Neural progenitor cell (in vitro differentiated cells): ENCODE data around the gene CTIF.

Experiments used
- EZH2 ChIP-seq: fragments of 200-600 bp; sonication (generic); IDR thresholded peaks from 2 replicates; pipeline ENCODE4 v1.6.1; 2017; ENCODE audit warnings: antibody characterized with exemption, mild to moderate bottlenecking, moderate library complexity
- TF ChIP-seq, protein P1 (sequence below): fragments of 200-600 bp; sonication (generic); IDR thresholded peaks from 2 replicates; pipeline ENCODE4 v1.5.1; 2017; ENCODE audit warnings: antibody characterized with exemption, mild to moderate bottlenecking

DNA sequence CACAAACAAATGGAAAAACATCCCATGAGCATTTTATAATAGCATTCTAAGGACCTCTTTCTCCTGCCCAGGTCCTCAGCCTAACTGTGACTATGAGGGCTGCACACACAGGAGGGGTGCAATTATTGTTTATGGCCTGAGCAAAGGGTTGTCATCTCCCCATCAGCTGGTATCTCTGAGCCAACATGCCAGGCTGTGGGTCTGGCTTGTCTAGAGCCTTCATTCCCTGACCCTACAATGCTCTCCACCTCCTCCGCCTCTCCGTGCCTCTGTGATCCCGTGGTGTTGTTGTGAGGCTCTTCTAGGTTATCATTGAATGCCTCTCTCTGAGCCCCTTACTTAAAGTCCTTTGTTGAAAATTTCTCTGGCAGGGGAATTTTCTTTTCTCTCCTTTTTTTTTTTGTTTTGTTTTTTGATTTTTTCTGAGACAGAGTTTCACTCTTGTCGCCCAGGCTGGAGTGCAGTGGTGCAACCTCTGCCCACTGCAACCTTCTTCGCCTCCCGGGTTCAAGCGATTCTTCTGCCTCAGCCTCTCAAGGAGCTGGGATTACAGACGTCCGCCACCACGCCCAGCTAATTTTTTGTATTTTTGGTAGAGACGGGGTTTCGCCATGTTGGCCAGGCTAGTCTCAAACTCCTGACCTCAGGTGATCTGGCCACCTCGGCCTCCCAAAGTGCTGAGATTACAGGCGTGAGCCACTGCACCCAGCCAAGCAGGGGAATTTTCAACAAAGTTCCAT, 285.6 kb downstream of the CTIF start:
- TF ChIP-seq, protein P1, sequence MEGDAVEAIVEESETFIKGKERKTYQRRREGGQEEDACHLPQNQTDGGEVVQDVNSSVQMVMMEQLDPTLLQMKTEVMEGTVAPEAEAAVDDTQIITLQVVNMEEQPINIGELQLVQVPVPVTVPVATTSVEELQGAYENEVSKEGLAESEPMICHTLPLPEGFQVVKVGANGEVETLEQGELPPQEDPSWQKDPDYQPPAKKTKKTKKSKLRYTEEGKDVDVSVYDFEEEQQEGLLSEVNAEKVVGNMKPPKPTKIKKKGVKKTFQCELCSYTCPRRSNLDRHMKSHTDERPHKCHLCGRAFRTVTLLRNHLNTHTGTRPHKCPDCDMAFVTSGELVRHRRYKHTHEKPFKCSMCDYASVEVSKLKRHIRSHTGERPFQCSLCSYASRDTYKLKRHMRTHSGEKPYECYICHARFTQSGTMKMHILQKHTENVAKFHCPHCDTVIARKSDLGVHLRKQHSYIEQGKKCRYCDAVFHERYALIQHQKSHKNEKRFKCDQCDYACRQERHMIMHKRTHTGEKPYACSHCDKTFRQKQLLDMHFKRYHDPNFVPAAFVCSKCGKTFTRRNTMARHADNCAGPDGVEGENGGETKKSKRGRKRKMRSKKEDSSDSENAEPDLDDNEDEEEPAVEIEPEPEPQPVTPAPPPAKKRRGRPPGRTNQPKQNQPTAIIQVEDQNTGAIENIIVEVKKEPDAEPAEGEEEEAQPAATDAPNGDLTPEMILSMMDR: no peak
- TF ChIP-seq EZH2: no peak
